ENCODE measurements around the gene NDUFB7.

- TF ChIP-seq CTCF (IDR thresholded peaks at IDR 0.05), result no peak
- no peak for TF ChIP-seq POLR2A (IDR thresholded peaks at IDR 0.05)
Observed at GRCh38 chr19:14545716-14546082, 26.2 kb downstream of the NDUFB7 start.

Measured in heart left ventricle (tissue), 13 donors.